NCI-H128 (cell line): ENCODE data around the gene ETFB.

Source experiments
- DNase-seq: peaks from one replicate; lab custom pipeline; 2025; ENCODE audit not compliant: unreplicated experiment; lab: John Stamatoyannopoulos, UW

Gene ETFB

DNA sequence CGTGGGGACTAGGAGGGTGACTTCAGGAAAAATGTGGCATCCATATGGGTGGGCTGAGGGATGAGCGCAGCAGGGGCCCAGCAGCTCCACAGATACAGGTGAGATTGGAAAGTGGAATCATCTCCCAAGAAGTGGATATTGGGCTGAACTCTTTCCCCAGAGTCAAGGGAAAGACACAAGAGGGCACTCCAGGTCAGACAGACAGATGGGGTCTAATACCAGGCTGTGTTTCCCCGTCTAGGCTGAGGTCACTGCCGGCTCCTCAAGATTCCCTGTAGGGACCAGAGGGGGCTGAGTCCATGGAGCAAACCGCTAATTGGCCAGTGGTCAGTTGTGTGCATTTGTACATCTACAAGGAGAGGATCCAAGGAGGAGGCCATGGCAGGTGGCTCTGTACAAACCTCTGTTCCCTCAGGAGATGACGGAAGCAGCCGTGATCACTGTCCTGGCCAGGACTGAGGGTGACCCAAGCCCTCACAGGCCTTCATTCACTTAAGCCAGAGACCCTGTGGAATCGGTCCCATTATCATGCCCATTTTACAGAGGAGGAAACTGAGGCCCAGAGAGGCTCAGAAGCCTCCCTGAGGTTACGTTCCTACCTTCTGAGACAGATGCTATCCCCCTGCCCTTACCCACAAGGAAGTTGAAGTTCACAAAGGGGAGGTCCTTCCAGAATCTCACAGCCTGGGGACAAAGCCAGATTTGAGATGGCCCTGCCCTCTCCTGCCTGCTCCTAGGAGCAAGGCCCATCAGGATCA is 69.7 kb downstream of the ETFB start:
- no peak for DNase-seq

DNA sequence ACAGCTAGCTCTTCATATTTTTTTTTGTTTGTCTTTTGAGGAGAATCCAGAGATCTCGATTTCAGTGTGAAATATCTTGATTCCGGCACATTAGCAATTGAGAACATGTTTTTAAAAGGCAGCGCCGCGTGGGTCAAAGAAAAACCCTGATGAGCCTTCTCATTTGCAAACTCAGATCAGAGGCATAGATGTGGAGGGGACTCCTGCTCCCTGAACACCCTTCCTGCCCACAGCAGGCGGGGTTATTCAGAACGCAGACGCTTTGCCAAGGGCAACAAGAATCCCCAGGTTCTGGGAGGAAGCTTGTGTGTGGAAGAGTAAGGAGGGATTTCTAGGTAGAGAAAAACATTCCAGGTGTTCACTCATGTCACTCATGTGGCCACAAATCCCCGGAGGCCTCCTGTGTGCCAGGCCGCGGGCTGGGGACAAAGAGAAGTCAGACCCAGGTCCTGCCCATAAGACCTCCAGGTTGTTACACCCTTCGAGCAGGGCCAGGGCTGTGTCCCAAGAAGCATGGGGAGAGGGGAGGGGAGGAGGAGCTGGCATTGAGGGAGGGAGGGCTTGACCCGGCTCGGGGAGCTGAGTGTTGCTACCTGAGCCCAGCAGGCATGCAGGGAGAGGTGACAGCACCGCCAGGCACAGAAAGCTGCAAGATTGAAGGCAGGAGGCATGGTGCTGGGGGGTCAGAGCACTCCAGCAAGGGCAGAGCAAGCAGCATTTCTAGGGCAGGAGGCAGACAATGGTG is 70.6 kb downstream of the ETFB start:
- no peak for DNase-seq
